ENCODE data around the gene SMPD3. TPM values are rescaled to one million over a fixed set of nuclear protein-coding genes. Genes with fewer than 3 reads are reported as not detected.

The SMPD3 gene
- total and polyA plus RNA-seq, 5 donors from 2014 or later = 7.1 to 20.3 (median 18.1) TPM

DNA sequence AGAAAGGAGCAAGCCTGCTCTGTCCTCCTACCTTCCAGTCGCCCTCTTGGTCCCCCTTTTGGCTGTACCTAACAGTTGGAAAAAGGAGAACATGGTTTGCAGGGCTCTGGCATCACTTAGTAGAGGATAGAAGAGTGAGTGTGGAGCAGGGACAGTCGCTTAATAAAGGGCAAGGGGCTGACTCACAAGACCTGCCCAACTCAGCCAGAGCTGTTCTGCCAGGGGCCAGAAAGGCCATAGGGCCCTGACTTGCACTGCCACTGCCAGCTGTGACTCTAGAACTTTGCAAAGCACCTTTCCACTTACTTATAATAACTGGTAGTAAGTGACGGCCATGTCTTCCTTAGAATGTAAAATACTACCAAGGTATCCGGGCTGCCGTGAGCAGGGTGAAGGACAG lies 124.0 kb downstream of the SMPD3 start:
- H3K4me1 ChIP-seq (ENCODE audit: control insufficient read depth, insufficient read depth, low read length, poor library complexity, severe bottlenecking) = no peaks in the 10 kb centered on the region
- peaks cover 5 to 17% (median 8%) of the 10 kb centered on the region in 4 donors for H3K4me1 Mint-ChIP-seq
- H3K9me3 Mint-ChIP-seq = peaks cover 0 to 1% (median 0%) of the 10 kb centered on the region in 7 donors
- no peaks in the 10 kb centered on the region for H3K9me3 ChIP-seq (ENCODE audit: control insufficient read depth in 2 of 2, low read length in 2 of 2)
- peak overlapping the region in 1 of 3 donors; percentile 29 for H3K27ac Mint-ChIP-seq
- no peaks in the 10 kb centered on the region for H3K27me3 Mint-ChIP-seq
- H3K4me3 ChIP-seq (ENCODE audit: low read depth, low read length) = no peak overlapping the region
- H3K4me3 Mint-ChIP-seq = no peak overlapping the region
- no peak for ATAC-seq (ENCODE audit: low read depth in 2 of 2)
- H3K27ac ChIP-seq (ENCODE audit: insufficient read depth, low read length, poor library complexity, severe bottlenecking) = no peak overlapping the region
- peaks cover 30% of the 10 kb centered on the region for H3K36me3 Mint-ChIP-seq
- H3K36me3 ChIP-seq (ENCODE audit: control insufficient read depth, insufficient read depth, low read length) = peaks cover 31% of the 10 kb centered on the region
- no peaks in the 10 kb centered on the region for H3K27me3 ChIP-seq (ENCODE audit: control insufficient read depth, insufficient read depth, low read length)
- DNase-seq = no peak

DNA sequence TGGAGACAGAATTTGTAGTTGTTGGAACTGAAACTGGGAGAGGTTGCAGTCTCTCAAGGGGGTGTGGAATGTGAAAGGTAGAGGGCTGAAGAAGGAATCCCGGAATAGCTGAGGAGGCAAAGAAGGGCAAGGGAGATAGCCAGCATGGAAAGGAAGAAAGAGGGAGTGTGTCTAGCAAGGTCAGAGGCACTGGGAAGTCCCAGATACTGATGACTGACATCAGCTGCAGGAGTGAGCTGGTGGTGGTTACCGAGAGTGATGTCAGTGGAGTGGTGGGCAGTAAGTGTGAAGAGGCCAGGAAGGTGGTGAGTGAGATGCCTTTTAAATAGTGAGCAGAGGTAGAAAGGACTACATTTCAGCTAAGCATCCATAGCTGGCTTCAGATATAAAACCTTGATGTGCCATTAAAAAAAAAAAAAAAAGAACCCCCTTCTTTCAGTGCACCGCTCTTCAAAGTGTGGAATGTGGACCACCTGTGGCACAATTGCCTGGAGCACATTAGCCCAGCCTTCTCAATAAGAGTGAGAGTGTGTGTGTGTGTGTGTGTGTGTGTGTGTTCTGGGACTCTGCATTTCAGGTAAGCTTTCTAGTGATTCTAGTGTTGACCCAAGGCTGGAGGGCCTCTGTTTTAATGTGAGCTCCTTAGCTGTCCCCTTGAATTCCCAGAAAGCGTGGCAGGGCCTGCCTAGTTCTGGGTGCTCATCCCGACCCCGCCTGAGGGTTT lies 129.0 kb downstream of the SMPD3 start:
- DNase-seq (no peak), ATAC-seq (ENCODE audit: low read depth in 2 of 2) (no peak)
- no peak overlapping the region for H3K27ac ChIP-seq (ENCODE audit: insufficient read depth, low read length, poor library complexity, severe bottlenecking)
- no peak overlapping the region for H3K4me3 ChIP-seq (ENCODE audit: low read depth, low read length)
- Mint-ChIP-seq H3K4me3 (no peak overlapping the region), H3K36me3 (peaks cover 35% of the 10 kb centered on the region), H3K27me3 (no peaks in the 10 kb centered on the region), H3K9me3 (no peaks in the 10 kb centered on the region), H3K27ac (peak overlapping the region; percentile 55 to 88 (median 80)), H3K4me1 (peaks cover 4 to 22% (median 10%) of the 10 kb centered on the region in 4 donors)
- H3K27me3 ChIP-seq (ENCODE audit: control insufficient read depth, insufficient read depth, low read length) = no peaks in the 10 kb centered on the region
- H3K9me3 ChIP-seq (ENCODE audit: control insufficient read depth in 2 of 2, low read length in 2 of 2) = no peaks in the 10 kb centered on the region
- peaks cover 44% of the 10 kb centered on the region for H3K36me3 ChIP-seq (ENCODE audit: control insufficient read depth, insufficient read depth, low read length)
- H3K4me1 ChIP-seq (ENCODE audit: control insufficient read depth, insufficient read depth, low read length, poor library complexity, severe bottlenecking) = peaks cover 3% of the 10 kb centered on the region

GRCh38 chr16:68313116-68313515 lies 135.2 kb downstream of the SMPD3 start:
- Histone ChIP-seq H3K9me3 (ENCODE audit: control insufficient read depth in 2 of 2, low read length in 2 of 2) (no peaks in the 10 kb centered on the region), H3K36me3 (ENCODE audit: control insufficient read depth, insufficient read depth, low read length) (peaks cover 36% of the 10 kb centered on the region), H3K4me3 (ENCODE audit: low read depth, low read length) (no peak overlapping the region), H3K4me1 (ENCODE audit: control insufficient read depth, insufficient read depth, low read length, poor library complexity, severe bottlenecking) (peaks cover 38% of the 10 kb centered on the region), H3K27me3 (ENCODE audit: control insufficient read depth, insufficient read depth, low read length) (no peaks in the 10 kb centered on the region), H3K27ac (ENCODE audit: insufficient read depth, low read length, poor library complexity, severe bottlenecking) (no peak overlapping the region)
- Mint-ChIP-seq H3K36me3 (peaks cover 27% of the 10 kb centered on the region), H3K9me3 (no peaks in the 10 kb centered on the region), H3K4me1 (peaks cover 24 to 58% (median 33%) of the 10 kb centered on the region in 4 donors), H3K27ac (no peak overlapping the region), H3K27me3 (no peaks in the 10 kb centered on the region), H3K4me3 (peak overlapping the region in 3 of 4 donors; percentile 32 to 85 (median 57))
- ATAC-seq (ENCODE audit: low read depth in 2 of 2) (no peak), DNase-seq (no peak)

DNA sequence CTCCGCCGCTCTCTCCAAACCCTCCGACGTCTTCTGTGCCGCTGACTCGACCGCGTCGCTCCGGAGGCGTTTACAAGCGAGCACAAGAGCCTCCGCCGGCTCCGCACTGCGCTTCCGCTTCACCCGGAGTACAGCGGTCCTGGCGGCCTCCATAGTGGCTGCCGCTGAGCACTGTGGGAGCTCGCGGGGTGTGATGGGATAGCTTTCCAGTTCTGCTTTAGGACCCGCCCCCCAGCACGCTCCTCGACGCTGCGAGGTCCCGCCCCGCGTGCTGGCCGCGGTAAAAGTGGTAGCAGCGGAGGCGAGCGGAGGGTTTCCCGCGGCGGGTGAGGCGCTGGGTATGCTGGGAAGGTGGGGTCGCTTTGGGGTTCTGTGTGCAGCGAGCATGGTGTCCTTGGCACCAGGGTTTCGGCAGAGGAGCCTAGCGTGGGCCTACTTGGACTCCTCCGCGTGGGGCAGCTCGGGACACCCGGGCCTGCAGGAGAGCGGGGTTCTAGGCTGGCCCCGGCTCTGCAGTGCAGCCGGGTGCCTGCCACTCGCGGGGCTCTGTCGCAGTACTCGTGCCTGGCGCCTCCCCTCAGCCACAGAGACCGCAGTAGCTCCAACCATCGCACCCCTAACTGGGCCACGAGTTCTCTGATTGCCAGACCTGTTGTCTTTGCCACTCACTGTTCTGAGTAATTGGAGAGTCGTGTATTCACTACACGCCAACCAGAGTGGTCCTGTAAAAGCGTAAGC lies 137.4 kb downstream of the SMPD3 start, which contains the start of the genes PRMT7 and SLC7A6OS:
Gene PRMT7, plus strand, starts transcription at position 246 of the 738 bp plus-strand sequence. CDS start 4,961 bp downstream, outside the sequence.
Gene SLC7A6OS, minus strand, starts transcription at position 173 of the 738 bp plus-strand sequence. Its CDS starts 20 bp downstream, at position 153.
- peaks cover 24 to 66% (median 36%) of the 10 kb centered on the region in 4 donors for H3K4me1 Mint-ChIP-seq
- DNase-seq (peak; percentile 91 to 97 (median 92)), ATAC-seq (ENCODE audit: low read depth in 2 of 2) (peak; percentile 99)
- H3K9me3 Mint-ChIP-seq = no peaks in the 10 kb centered on the region
- no peaks in the 10 kb centered on the region for H3K27me3 Mint-ChIP-seq
- Histone ChIP-seq H3K27ac (ENCODE audit: insufficient read depth, low read length, poor library complexity, severe bottlenecking) (peak within 1 kb of the TSS; percentile 82), H3K36me3 (ENCODE audit: control insufficient read depth, insufficient read depth, low read length) (peaks cover 41% of the 10 kb centered on the region), H3K4me3 (ENCODE audit: low read depth, low read length) (peak within 1 kb of the TSS; percentile 81), H3K27me3 (ENCODE audit: control insufficient read depth, insufficient read depth, low read length) (no peaks in the 10 kb centered on the region), H3K4me1 (ENCODE audit: control insufficient read depth, insufficient read depth, low read length, poor library complexity, severe bottlenecking) (peaks cover 41% of the 10 kb centered on the region), H3K9me3 (ENCODE audit: control insufficient read depth in 2 of 2, low read length in 2 of 2) (no peaks in the 10 kb centered on the region)
- H3K27ac Mint-ChIP-seq = peak within 1 kb of the TSS; percentile 92 to 98 (median 98)
- peaks cover 28% of the 10 kb centered on the region for H3K36me3 Mint-ChIP-seq
- peak within 1 kb of the TSS; percentile 98 to 99 (median 98) for H3K4me3 Mint-ChIP-seq

GRCh38 chr16:68310437-68310773 lies 137.9 kb downstream of the SMPD3 start:
- no peaks in the 10 kb centered on the region for H3K9me3 ChIP-seq (ENCODE audit: control insufficient read depth in 2 of 2, low read length in 2 of 2)
- H3K27me3 ChIP-seq (ENCODE audit: control insufficient read depth, insufficient read depth, low read length) = no peaks in the 10 kb centered on the region
- H3K36me3 ChIP-seq (ENCODE audit: control insufficient read depth, insufficient read depth, low read length) = peaks cover 39% of the 10 kb centered on the region
- peak overlapping the region; percentile 81 for H3K4me3 ChIP-seq (ENCODE audit: low read depth, low read length)
- peak overlapping the region; percentile 92 to 98 (median 98) for H3K27ac Mint-ChIP-seq
- H3K4me3 Mint-ChIP-seq = peak overlapping the region; percentile 98 to 99 (median 98)
- ATAC-seq (ENCODE audit: low read depth in 2 of 2) (no peak), DNase-seq (no peak)
- H3K27ac ChIP-seq (ENCODE audit: insufficient read depth, low read length, poor library complexity, severe bottlenecking) = peak overlapping the region; percentile 82
- H3K9me3 Mint-ChIP-seq = no peaks in the 10 kb centered on the region
- H3K4me1 Mint-ChIP-seq = peaks cover 23 to 67% (median 36%) of the 10 kb centered on the region in 4 donors
- H3K27me3 Mint-ChIP-seq = no peaks in the 10 kb centered on the region
- peaks cover 23% of the 10 kb centered on the region for H3K36me3 Mint-ChIP-seq
- peaks cover 41% of the 10 kb centered on the region for H3K4me1 ChIP-seq (ENCODE audit: control insufficient read depth, insufficient read depth, low read length, poor library complexity, severe bottlenecking)

DNA sequence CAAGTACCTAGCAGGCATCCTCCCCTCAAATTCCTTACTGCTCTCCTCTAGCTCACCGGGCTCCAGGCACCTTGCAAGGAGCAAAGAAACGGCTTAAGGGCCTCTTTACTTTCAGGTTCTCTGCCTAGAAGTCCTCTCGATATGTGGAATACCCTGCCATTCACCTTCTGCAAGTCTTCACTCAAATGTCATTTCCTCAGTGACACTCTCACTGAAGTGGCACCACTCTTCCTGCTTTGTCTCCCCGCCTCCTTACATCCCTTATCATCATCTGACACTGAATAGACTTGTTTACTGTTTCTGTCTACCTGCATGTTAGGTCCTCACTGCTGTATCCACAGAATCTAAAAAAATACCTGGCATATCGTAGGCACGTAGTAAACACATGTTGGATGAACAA lies 138.5 kb downstream of the SMPD3 start:
- Mint-ChIP-seq H3K36me3 (peaks cover 28% of the 10 kb centered on the region), H3K4me3 (peak overlapping the region; percentile 98 to 99 (median 98)), H3K27ac (peak overlapping the region; percentile 92 to 98 (median 93)), H3K4me1 (peaks cover 19 to 72% (median 37%) of the 10 kb centered on the region in 4 donors), H3K27me3 (no peaks in the 10 kb centered on the region), H3K9me3 (no peaks in the 10 kb centered on the region)
- Histone ChIP-seq H3K4me1 (ENCODE audit: control insufficient read depth, insufficient read depth, low read length, poor library complexity, severe bottlenecking) (peaks cover 41% of the 10 kb centered on the region), H3K27me3 (ENCODE audit: control insufficient read depth, insufficient read depth, low read length) (no peaks in the 10 kb centered on the region), H3K4me3 (ENCODE audit: low read depth, low read length) (peak overlapping the region; percentile 81), H3K27ac (ENCODE audit: insufficient read depth, low read length, poor library complexity, severe bottlenecking) (peak overlapping the region; percentile 82), H3K36me3 (ENCODE audit: control insufficient read depth, insufficient read depth, low read length) (peaks cover 39% of the 10 kb centered on the region), H3K9me3 (ENCODE audit: control insufficient read depth in 2 of 2, low read length in 2 of 2) (no peaks in the 10 kb centered on the region)
- DNase-seq (peak in 2 of 3 donors; percentile 13 to 65), ATAC-seq (ENCODE audit: low read depth in 2 of 2) (no peak)

Data from CD4-positive, CD25-positive, alpha-beta regulatory T cell (primary cell).